Measurements from ENCODE around the gene FH. TPM values are rescaled to one million over a fixed set of nuclear protein-coding genes. Genes with fewer than 3 reads are reported as not detected.

The FH gene
- total RNA-seq, 1 donor from 2014 or later, result 56.9 TPM

DNA sequence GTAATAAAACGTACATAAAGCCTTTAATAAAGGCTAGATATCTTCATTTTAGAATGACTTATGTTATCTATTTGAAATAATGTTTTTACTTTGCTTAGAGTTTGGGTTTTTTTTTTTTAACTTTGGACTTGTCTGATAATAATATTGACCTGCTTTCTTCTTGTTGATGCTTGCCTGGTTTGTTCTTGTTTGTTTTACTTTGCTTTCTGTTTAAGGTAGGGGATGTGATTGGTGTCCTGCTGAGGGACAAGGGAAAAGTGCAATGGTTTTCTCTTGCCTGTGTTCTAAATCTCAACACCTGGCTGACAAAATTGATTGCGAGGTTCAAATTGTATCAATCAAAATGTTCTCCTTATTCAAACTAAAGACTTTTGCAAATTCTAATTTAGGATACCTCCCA, 2.2 kb upstream of the FH start:
- no peak for DNase-seq

DNA sequence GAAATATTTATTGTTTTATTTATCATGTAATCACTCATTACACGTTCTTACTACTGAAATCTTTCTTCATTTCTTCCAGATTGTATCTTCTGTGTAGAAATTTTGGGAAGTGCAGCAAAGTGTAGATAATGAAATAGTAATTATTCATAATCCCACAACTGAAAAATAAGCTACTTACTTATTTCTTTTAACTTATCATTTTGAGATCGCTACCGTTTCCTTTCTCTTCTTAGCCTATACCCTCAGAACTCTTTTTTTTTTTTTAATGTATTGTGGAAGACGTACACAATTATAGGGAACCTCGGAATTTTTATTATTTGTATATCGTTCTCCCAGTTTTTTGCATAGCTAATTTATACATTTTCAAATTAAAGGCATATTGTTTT, 518 bp upstream of the FH start:
- no peak for DNase-seq

DNA sequence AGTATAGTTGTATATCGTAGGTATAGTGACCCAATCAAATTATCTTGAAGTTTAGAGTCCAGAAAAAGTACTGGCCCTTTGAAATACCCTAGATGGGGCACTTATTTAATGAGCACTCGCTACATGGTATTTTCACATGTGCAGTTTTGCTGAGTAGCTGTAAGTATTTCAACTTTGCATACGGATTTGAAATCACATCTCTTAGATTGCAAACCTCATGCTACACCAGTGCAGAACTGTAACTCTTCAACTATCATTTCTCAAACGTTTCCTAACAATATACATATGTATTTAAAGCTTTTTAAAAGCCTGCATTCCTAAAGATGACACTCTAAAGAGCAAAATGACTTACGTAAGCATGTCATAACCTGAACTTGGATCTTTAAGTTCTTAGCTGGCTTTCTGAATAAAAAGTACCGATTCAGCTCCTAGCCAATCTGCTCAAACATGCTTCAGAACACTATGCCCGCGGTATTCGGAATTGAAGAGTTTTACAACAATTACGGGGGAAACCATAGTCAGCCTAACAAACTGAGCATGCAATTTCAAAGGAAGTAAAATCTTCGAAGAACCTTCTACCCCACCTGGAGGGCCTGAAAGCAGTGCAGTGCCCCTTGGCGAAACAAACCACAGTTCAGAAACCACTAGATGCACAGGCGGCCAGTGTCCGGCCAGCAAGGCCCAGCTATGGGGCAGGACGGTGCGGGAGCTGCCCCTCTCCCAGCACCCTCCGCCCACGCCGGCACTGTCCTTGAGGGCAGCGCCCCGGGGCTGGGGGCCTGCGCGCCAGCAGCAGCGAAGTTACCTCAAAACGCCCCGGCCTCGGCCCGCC, 863 bp downstream of the FH start:
- DNase-seq, result no peak

DNA sequence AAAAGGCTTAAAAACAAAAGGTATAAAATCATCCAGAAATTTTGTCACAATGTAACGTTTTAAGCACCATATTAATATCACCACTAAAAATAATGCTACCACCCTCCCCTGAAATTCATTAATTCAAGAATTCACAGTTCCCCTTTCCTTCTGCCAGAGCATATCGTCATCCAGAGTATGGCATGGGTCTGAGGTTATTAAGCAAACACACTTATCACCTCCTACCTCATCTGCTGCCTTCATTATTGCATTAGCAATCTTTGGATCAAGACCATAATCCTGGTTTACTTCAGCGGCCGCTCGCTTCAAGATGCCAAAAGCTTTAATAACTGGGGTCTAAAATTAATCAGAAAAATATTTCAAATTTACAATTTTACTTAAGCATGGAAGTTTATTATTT, 6.2 kb downstream of the FH start:
- DNase-seq, result no peak

DNA sequence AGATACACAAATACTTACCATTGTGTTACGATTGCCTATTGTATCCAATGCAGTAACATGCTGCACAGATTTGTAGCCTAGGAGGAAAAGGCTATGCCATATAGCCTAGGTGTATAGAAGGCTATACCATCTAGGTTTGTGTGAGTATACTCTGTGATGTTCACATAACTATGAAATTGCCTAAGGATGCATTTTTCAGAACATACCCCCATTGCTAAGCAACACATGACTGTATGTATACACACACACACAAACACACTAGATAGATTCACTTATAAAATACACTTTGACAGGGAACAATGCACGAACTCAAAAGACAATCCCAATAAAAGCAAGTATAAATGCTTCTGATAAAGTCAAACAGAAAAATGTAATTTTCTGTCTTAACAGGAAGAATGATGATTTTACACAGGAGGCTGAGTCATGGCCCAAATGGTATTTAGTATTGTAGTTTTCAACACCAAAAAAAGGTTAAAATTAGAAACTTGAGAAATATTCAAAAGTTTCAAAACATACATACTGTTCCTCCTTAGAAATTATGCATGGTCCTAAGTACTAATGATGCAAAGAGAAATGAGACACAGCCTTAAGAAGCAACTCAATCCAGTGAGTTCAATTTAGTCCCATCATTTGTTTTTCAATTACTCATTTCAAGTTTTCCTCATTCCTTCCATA, 12.2 kb downstream of the FH start:
- no peak for DNase-seq

DNA sequence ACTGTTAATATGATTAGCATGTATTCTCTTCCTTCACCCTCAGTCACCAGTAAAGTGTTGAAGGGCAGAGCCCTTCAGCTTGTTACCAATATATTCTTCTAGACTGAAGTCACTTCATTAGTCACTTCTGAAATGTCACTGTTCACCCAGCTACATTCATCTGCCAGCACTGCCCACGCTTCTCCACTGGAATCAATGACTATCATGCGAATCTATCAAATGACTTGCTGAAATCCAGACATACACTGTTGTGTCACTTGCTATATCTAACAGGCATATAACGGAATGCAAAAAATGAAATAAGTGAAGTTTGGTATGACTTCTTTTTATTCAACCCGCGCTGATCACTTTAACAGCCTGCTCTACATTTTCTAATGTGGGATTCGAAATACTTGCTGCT, 16.1 kb downstream of the FH start:
- no peak for DNase-seq

GRCh38 chr1:241499910-241500309, 19.6 kb downstream of the FH start:
- DNase-seq, result no peak

GRCh38 chr1:241495741-241496140, 23.8 kb downstream of the FH start:
- DNase-seq, result no peak

- no peak for DNase-seq
These were observed 30.8 kb downstream of the FH start for GRCh38 chr1:241488739-241489138.

GRCh38 chr1:241485554-241485992, 34.0 kb downstream of the FH start:
- DNase-seq, result no peak

GRCh38 chr1:241485145-241485544, 34.4 kb downstream of the FH start:
- DNase-seq, result no peak

DNA sequence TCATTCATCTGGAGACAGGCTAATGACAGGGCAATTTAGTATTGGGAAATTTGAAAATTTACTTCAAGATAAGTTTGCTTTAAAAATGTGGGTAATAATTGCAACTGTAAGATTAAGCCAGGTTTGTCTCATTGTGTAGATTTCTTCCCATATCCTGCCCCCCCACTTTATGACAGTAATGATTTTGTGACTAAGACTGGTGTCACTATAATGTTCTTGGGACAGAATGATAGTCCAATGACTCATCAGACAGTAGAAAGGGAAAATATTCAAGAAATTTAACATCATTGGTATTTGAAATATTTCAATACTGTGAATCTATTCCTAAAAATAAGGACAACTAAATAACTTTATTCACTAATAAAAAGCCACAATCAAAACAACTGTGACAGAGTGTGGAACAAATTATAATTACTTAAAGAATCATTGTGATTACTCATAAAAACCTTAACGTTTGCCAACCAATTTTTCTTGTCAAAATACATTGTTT, 36.7 kb downstream of the FH start:
- no peak for DNase-seq

DNA sequence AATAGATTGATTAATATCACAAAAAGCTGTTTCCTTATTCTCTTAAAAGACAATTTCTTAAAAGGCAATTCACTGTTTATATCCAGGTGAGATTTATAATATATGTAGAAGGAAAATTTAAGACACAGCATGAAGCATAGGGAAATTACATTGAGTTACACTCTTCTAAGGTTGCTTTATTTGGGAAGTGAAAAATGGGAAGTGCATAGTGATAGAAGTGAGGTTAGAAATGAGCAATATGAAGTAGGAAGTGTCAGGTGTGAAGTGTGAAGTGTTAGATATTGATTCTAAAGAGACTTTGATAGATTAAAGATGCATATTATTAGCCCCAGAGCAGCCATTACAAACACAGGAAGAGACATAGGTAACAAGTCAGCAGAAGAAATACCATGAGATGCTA, 40.3 kb downstream of the FH start:
- DNase-seq, result no peak

DNA sequence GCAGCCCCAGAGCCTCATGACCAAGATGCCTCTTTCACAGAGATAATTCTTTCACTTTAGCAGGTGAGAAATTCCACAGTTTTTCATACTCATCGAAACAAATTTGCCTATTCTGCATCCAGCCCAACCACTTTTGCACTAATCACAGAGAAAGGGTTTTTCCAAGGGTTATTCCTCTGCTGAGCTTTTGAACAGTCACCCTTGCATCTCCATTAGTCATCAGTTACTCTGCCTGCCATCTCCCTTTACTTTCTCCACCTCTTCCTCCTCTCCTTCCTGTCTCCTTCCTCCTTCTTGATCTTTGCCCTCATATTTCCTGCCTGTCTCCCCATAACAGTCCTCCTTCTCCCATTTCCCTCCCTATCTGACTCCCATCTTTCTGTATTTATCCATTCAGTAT, 43.9 kb downstream of the FH start:
- DNase-seq, result no peak

- DNase-seq, result no peak
These were observed 46.5 kb downstream of the FH start for GRCh38 chr1:241473026-241473425.

DNA sequence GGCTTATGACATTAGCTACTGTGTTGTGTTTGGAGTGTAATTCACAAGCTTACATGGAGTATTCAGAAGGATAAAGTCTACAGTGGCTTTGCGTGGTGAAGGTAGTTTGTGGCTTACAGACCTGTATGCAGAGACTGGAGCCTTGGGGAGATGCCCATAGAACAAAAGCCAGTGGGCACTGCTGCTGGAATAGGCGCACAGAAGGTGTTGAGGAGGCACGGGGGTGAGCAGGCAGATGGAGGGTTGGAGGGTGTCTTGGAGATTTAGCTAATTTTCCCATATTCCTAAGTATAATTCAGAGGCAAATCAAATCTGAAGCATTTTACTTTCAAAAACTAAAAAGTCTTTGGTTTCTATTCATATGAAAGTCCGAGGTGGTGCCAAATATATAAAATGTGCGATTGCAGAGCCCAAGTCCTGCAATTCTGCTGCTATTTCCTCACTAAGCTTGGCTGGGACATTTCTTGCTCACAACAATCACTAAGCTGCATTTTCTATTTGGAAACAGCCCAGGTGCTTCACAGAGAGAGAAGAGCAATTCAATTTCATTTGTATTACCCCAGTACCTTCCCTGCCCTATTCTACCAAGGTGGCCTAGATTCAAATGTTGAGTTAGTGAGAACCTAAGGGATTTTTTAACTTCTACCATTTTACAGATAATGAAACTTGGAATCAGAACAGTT, 48.5 kb downstream of the FH start:
- DNase-seq, result peak; percentile 6

DNA sequence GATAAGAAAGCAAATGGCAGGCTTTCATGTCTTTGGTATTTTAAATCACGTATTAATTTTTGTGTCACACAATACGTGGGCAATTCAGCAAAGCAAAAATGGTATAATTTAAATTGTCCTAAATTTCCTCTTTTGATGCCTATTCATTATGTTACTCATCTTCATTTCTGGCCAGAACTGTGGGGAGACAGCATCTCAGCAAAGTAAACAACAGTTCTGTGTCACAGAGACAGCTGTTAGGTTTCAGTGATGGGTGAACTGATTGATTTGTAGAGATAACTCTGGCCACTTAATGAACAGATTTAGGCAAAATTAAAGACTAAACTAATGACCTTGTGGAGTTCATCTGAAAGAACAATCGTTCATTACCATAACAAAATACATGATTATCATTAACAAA, 49.2 kb downstream of the FH start:
- DNase-seq, result no peak

DNA sequence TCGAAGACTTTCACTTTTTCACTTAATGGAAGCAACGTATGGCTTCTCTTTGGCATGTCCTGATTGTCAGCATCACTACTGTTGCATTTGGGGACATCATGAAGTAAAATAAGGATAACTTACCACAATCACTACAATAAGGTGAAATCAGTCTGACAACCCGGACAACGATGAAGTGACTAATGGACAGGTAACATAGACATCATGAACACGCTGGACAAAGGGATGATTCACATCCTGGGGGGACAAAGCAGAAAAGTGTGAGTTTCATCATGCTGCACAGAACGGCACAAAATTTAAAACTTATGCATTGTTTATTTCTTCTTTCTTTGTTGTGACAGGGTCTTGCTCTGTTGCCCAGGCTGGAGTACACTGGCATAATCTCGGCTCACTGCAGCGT, 53.9 kb downstream of the FH start:
- no peak for DNase-seq

- no peak for DNase-seq
These were observed 54.6 kb downstream of the FH start for GRCh38 chr1:241464985-241465384.

DNA sequence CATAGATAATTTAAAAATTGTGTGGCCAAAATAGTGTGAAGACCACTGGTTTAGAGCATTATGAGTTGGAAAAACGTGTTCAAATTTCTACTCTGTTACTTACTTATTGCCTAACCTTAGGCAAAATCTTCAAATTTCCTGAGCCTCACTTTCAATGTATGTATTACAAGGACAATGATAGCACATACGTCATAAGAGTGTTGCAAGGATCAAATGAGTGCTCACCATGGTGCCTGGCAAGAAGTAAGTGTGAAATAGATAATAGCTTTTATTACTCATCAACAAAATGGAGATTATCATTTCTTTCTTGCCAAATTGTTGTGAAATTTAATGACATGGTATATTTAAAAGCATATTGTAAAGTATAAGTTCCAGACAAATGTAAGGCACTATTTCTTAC, 57.2 kb downstream of the FH start:
- no peak for DNase-seq

DNA sequence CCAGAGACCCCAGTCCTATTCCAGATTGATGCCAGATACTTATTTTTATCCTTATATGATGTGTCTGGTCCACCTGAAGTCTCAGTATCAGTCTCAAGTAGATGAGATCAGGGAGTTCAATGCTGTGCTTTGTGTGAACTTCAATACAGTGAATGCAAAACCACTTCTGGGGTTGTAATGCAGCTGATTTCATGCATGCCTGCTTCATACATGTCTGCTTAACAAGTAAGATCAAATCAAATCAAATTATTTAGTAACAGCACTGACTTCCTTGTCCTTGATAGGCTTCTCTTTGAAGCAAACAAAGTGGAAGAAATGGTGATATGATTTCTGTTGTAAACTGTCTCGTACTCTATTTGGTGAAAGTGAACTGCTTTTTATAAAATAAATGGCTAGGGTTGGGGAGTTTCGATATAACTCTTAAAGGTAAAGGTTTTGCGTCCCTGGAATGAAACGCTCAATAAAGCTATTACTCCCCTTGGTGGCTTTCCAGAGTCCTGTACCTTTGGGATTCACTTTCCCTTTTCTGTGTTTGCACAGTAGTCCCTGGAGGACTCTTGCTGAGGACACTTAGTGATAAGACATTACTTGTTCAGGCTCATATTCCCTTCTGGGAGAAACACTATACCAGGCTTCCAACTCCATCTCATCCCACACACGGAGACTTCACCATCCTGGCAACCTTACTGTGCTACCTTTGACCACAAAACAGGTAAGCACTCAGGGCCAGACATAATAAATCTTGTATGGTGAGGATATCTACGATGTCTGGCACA, 59.3 kb downstream of the FH start:
- no peak for DNase-seq

GRCh38 chr1:241459186-241459802, 60.3 kb downstream of the FH start:
- DNase-seq, result no peak
